ENCODE data around the gene TLR8.

The TLR8 gene

GRCh38 chrX:12896935-12897334 is 9.5 kb upstream of the TLR8 start:
- peaks cover 3% of the 10 kb centered on the region for H3K4me1 ChIP-seq (ENCODE audit: control insufficient read depth, insufficient read depth, low read length, unreplicated experiment)
- no peak overlapping the region for H2AFZ ChIP-seq (ENCODE audit: low read length, unreplicated experiment)
- H3K4me3 ChIP-seq (ENCODE audit: low read depth, low read length) = no peak overlapping the region
- H3K79me2 ChIP-seq (ENCODE audit: control insufficient read depth, insufficient read depth, low read length, unreplicated experiment) = no peaks in the 10 kb centered on the region
- no peaks in the 10 kb centered on the region for H3K27me3 ChIP-seq (ENCODE audit: insufficient read depth, low read length)
- H3K27ac ChIP-seq (ENCODE audit: low read depth, low read length) = no peak overlapping the region
- H3K36me3 ChIP-seq (ENCODE audit: insufficient read depth, low read length) = no peaks in the 10 kb centered on the region

- H3K4me3 ChIP-seq (ENCODE audit: low read depth, low read length) = no peak overlapping the region
- H3K36me3 ChIP-seq (ENCODE audit: insufficient read depth, low read length) = no peaks in the 10 kb centered on the region
- H3K79me2 ChIP-seq (ENCODE audit: control insufficient read depth, insufficient read depth, low read length, unreplicated experiment) = no peaks in the 10 kb centered on the region
- H3K27me3 ChIP-seq (ENCODE audit: insufficient read depth, low read length) = no peaks in the 10 kb centered on the region
- H2AFZ ChIP-seq (ENCODE audit: low read length, unreplicated experiment) = no peak overlapping the region
- no peak overlapping the region for H3K27ac ChIP-seq (ENCODE audit: low read depth, low read length)
- peaks cover 3% of the 10 kb centered on the region for H3K4me1 ChIP-seq (ENCODE audit: control insufficient read depth, insufficient read depth, low read length, unreplicated experiment)
These were observed 8.3 kb upstream of the TLR8 start for GRCh38 chrX:12898073-12898472.

GRCh38 chrX:12899506-12899905 is 6.9 kb upstream of the TLR8 start:
- no peaks in the 10 kb centered on the region for H3K79me2 ChIP-seq (ENCODE audit: control insufficient read depth, insufficient read depth, low read length, unreplicated experiment)
- no peaks in the 10 kb centered on the region for H3K36me3 ChIP-seq (ENCODE audit: insufficient read depth, low read length)
- peaks cover 3% of the 10 kb centered on the region for H3K4me1 ChIP-seq (ENCODE audit: control insufficient read depth, insufficient read depth, low read length, unreplicated experiment)
- H2AFZ ChIP-seq (ENCODE audit: low read length, unreplicated experiment) = no peak overlapping the region
- no peaks in the 10 kb centered on the region for H3K27me3 ChIP-seq (ENCODE audit: insufficient read depth, low read length)
- H3K27ac ChIP-seq (ENCODE audit: low read depth, low read length) = no peak overlapping the region
- H3K4me3 ChIP-seq (ENCODE audit: low read depth, low read length) = no peak overlapping the region

GRCh38 chrX:12901486-12901885 is 4.9 kb upstream of the TLR8 start:
- Histone ChIP-seq H3K79me2 (ENCODE audit: control insufficient read depth, insufficient read depth, low read length, unreplicated experiment) (no peaks in the 10 kb centered on the region), H3K27me3 (ENCODE audit: insufficient read depth, low read length) (no peaks in the 10 kb centered on the region), H2AFZ (ENCODE audit: low read length, unreplicated experiment) (no peak overlapping the region), H3K27ac (ENCODE audit: low read depth, low read length) (no peak overlapping the region), H3K4me3 (ENCODE audit: low read depth, low read length) (no peak overlapping the region), H3K4me1 (ENCODE audit: control insufficient read depth, insufficient read depth, low read length, unreplicated experiment) (no peaks in the 10 kb centered on the region), H3K36me3 (ENCODE audit: insufficient read depth, low read length) (no peaks in the 10 kb centered on the region)

GRCh38 chrX:12903646-12904045 is 2.8 kb upstream of the TLR8 start:
- H2AFZ ChIP-seq (ENCODE audit: low read length, unreplicated experiment) = peak overlapping the region; percentile 32
- H3K79me2 ChIP-seq (ENCODE audit: control insufficient read depth, insufficient read depth, low read length, unreplicated experiment) = no peaks in the 10 kb centered on the region
- no peaks in the 10 kb centered on the region for H3K4me1 ChIP-seq (ENCODE audit: control insufficient read depth, insufficient read depth, low read length, unreplicated experiment)
- H3K27me3 ChIP-seq (ENCODE audit: insufficient read depth, low read length) = no peaks in the 10 kb centered on the region
- H3K4me3 ChIP-seq (ENCODE audit: low read depth, low read length) = no peak overlapping the region
- no peak overlapping the region for H3K27ac ChIP-seq (ENCODE audit: low read depth, low read length)
- no peaks in the 10 kb centered on the region for H3K36me3 ChIP-seq (ENCODE audit: insufficient read depth, low read length)

GRCh38 chrX:12910423-12911121 is 4.2 kb downstream of the TLR8 start:
- H3K36me3 ChIP-seq (ENCODE audit: insufficient read depth, low read length) = no peaks in the 10 kb centered on the region
- H3K27ac ChIP-seq (ENCODE audit: low read depth, low read length) = no peak overlapping the region
- no peaks in the 10 kb centered on the region for H3K79me2 ChIP-seq (ENCODE audit: control insufficient read depth, insufficient read depth, low read length, unreplicated experiment)
- no peaks in the 10 kb centered on the region for H3K4me1 ChIP-seq (ENCODE audit: control insufficient read depth, insufficient read depth, low read length, unreplicated experiment)
- no peak overlapping the region for H3K4me3 ChIP-seq (ENCODE audit: low read depth, low read length)
- H2AFZ ChIP-seq (ENCODE audit: low read length, unreplicated experiment) = no peak overlapping the region
- no peaks in the 10 kb centered on the region for H3K27me3 ChIP-seq (ENCODE audit: insufficient read depth, low read length)

GRCh38 chrX:12911122-12911470 is 4.7 kb downstream of the TLR8 start:
- Histone ChIP-seq H3K27me3 (ENCODE audit: insufficient read depth, low read length) (no peaks in the 10 kb centered on the region), H3K4me1 (ENCODE audit: control insufficient read depth, insufficient read depth, low read length, unreplicated experiment) (no peaks in the 10 kb centered on the region), H3K4me3 (ENCODE audit: low read depth, low read length) (no peak overlapping the region), H3K79me2 (ENCODE audit: control insufficient read depth, insufficient read depth, low read length, unreplicated experiment) (no peaks in the 10 kb centered on the region), H3K36me3 (ENCODE audit: insufficient read depth, low read length) (no peaks in the 10 kb centered on the region), H2AFZ (ENCODE audit: low read length, unreplicated experiment) (no peak overlapping the region), H3K27ac (ENCODE audit: low read depth, low read length) (no peak overlapping the region)

- no peak overlapping the region for H3K4me3 ChIP-seq (ENCODE audit: low read depth, low read length)
- no peak overlapping the region for H2AFZ ChIP-seq (ENCODE audit: low read length, unreplicated experiment)
- no peaks in the 10 kb centered on the region for H3K79me2 ChIP-seq (ENCODE audit: control insufficient read depth, insufficient read depth, low read length, unreplicated experiment)
- no peaks in the 10 kb centered on the region for H3K4me1 ChIP-seq (ENCODE audit: control insufficient read depth, insufficient read depth, low read length, unreplicated experiment)
- H3K36me3 ChIP-seq (ENCODE audit: insufficient read depth, low read length) = no peaks in the 10 kb centered on the region
- H3K27me3 ChIP-seq (ENCODE audit: insufficient read depth, low read length) = no peaks in the 10 kb centered on the region
- H3K27ac ChIP-seq (ENCODE audit: low read depth, low read length) = no peak overlapping the region
These were observed 6.5 kb downstream of the TLR8 start for GRCh38 chrX:12912791-12913482.

GRCh38 chrX:12917753-12918152 is 11.3 kb downstream of the TLR8 start:
- H3K4me3 ChIP-seq (ENCODE audit: low read depth, low read length) = no peak overlapping the region
- peaks cover 26% of the 10 kb centered on the region for H3K27me3 ChIP-seq (ENCODE audit: insufficient read depth, low read length)
- H3K27ac ChIP-seq (ENCODE audit: low read depth, low read length) = no peak overlapping the region
- H3K36me3 ChIP-seq (ENCODE audit: insufficient read depth, low read length) = no peaks in the 10 kb centered on the region
- H3K79me2 ChIP-seq (ENCODE audit: control insufficient read depth, insufficient read depth, low read length, unreplicated experiment) = no peaks in the 10 kb centered on the region
- H2AFZ ChIP-seq (ENCODE audit: low read length, unreplicated experiment) = no peak overlapping the region
- H3K4me1 ChIP-seq (ENCODE audit: control insufficient read depth, insufficient read depth, low read length, unreplicated experiment) = no peaks in the 10 kb centered on the region

- Histone ChIP-seq H2AFZ (ENCODE audit: low read length, unreplicated experiment) (no peak overlapping the region), H3K4me1 (ENCODE audit: control insufficient read depth, insufficient read depth, low read length, unreplicated experiment) (no peaks in the 10 kb centered on the region), H3K27me3 (ENCODE audit: insufficient read depth, low read length) (peaks cover 35% of the 10 kb centered on the region), H3K27ac (ENCODE audit: low read depth, low read length) (no peak overlapping the region), H3K36me3 (ENCODE audit: insufficient read depth, low read length) (no peaks in the 10 kb centered on the region), H3K4me3 (ENCODE audit: low read depth, low read length) (no peak overlapping the region), H3K79me2 (ENCODE audit: control insufficient read depth, insufficient read depth, low read length, unreplicated experiment) (no peaks in the 10 kb centered on the region)
These were observed 12.6 kb downstream of the TLR8 start for GRCh38 chrX:12919051-12919450.

GRCh38 chrX:12919620-12920019 is 13.2 kb downstream of the TLR8 start:
- H2AFZ ChIP-seq (ENCODE audit: low read length, unreplicated experiment) = no peak overlapping the region
- H3K27me3 ChIP-seq (ENCODE audit: insufficient read depth, low read length) = peaks cover 36% of the 10 kb centered on the region
- no peaks in the 10 kb centered on the region for H3K4me1 ChIP-seq (ENCODE audit: control insufficient read depth, insufficient read depth, low read length, unreplicated experiment)
- no peak overlapping the region for H3K4me3 ChIP-seq (ENCODE audit: low read depth, low read length)
- H3K27ac ChIP-seq (ENCODE audit: low read depth, low read length) = no peak overlapping the region
- no peaks in the 10 kb centered on the region for H3K79me2 ChIP-seq (ENCODE audit: control insufficient read depth, insufficient read depth, low read length, unreplicated experiment)
- no peaks in the 10 kb centered on the region for H3K36me3 ChIP-seq (ENCODE audit: insufficient read depth, low read length)

Measured in ACC112 (cell line).